Airway epithelial cell (primary cell): Measurements from ENCODE around the gene TXNDC11. TPM values are rescaled to one million over a fixed set of nuclear protein-coding genes. Genes with fewer than 3 reads are reported as not detected.

ENCODE experiments used
- total RNA-seq: library from RNA; depleted of rRNA; stranded (reverse); fragments of >200 nt; gene quantifications from 2 replicates; pipeline ENCODE4 v1.2.3, GENCODE V29; 2015

The TXNDC11 gene, protein sequence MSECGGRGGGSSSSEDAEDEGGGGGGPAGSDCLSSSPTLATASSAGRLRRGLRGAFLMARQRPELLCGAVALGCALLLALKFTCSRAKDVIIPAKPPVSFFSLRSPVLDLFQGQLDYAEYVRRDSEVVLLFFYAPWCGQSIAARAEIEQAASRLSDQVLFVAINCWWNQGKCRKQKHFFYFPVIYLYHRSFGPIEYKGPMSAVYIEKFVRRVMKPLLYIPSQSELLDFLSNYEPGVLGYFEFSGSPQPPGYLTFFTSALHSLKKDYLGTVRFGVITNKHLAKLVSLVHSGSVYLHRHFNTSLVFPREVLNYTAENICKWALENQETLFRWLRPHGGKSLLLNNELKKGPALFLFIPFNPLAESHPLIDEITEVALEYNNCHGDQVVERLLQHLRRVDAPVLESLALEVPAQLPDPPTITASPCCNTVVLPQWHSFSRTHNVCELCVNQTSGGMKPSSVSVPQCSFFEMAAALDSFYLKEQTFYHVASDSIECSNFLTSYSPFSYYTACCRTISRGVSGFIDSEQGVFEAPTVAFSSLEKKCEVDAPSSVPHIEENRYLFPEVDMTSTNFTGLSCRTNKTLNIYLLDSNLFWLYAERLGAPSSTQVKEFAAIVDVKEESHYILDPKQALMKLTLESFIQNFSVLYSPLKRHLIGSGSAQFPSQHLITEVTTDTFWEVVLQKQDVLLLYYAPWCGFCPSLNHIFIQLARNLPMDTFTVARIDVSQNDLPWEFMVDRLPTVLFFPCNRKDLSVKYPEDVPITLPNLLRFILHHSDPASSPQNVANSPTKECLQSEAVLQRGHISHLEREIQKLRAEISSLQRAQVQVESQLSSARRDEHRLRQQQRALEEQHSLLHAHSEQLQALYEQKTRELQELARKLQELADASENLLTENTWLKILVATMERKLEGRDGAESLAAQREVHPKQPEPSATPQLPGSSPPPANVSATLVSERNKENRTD
- total RNA-seq = 30.3 and 31.5 TPM in 2 replicates

DNA sequence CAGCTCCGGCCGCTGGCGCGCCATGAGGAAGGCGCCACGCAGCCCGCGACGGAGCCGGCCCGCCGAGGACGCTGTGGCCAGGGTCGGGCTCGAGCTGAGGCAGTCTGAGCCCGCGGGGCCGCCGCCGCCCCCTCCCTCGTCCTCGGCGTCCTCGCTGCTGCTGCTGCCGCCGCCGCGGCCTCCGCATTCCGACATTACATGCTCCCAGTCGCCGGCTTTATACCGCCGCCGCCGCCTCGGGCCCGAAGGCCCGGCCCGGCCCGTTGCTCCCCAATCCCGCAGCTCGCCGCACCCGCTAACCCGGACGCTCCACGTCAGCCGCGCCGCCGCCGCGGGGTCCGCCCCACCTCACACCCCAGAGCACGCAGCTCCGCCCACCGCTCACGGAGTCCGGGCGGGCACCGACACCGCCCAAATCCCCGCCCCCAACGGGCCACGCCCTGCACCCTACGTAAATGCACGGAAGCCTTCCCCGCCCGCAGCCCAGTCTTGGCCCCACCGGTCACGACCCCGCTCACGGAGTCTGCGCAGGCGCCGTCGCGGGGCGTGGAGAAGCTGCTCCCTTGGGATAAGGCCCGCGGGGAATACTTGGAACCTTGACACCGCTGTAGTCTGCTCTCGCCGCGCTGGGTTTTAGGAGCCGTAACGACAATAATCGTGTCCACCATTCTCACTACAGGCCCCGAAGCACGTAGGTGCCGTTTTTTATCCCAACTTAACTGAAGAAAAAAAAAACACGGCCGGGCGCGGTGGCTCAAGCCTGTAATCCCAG lies at the start of gene TXNDC11:
Gene TXNDC11 (minus strand): TSS at position 322 of the 772 bp plus-strand sequence. CDS start 127 bp downstream, at position 195.

DNA sequence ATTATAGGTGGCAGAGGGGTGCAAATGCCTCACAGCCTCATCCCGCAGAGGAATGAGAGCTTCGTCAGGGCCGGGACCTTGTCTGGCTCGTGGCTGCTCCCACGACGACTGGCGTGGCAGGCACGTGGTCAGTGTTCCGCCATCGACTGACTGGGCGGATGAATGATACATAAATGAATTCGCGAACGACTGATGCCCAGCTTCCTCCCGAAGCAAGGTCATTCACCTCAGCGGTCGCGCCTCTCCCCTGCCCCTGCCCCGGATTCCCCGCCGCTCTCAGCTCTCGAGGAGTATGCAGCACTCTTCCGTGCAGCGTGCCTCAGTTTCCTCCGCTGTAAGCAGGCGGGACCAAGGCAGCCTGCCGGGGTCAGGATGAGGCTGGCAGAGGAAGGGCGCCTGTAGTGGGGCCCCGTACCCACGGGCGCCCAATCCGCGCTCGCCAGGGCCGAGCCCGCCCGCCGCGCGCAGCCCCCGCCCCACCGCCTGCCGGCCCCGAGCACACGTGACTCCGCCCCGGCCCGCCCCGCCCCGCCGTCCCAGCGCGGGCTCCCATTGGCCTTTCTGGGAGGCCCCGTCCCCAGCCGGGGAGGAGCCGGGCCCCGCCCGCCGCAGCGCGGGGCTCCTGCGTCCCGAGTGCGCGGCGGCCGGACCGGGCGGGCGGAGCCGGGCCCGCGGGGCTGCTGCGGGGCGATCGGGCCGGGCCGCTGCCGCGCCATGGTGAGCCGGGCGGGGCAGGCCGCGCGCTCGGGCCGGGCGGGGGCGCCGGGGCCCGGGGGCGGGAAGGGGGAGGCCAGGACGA lies 74.6 kb downstream of the TXNDC11 start, which contains the start of gene SNN:
Gene SNN (plus strand): TSS at position 632 of the 799 bp plus-strand sequence. CDS start 7,605 bp downstream, outside the sequence.

Other genes starting within 250 kb of the TXNDC11 start
- 62.7 and 103 TPM in 2 replicates for gene LITAF, start 155.9 kb downstream of the TXNDC11 start, total RNA-seq
- 17.9 and 19.5 TPM in 2 replicates for gene SNN, start 74.4 kb downstream of the TXNDC11 start, total RNA-seq
- gene ZC3H7A, start 54.4 kb upstream of the TXNDC11 start, total RNA-seq = 24.1 and 28.4 TPM in 2 replicates
- gene RSL1D1, start 108.7 kb upstream of the TXNDC11 start, total RNA-seq = 182 and 197 TPM in 2 replicates
- gene GSPT1, start 173.1 kb upstream of the TXNDC11 start, total RNA-seq = 86.2 and 108 TPM in 2 replicates
- 0.93 and 2.3 TPM in 2 replicates for gene NPIPB2, start 199.2 kb upstream of the TXNDC11 start, total RNA-seq
- gene TNFRSF17, start 222.4 kb upstream of the TXNDC11 start, total RNA-seq = not detected in 2 replicates
- 4.1 and 4.7 TPM in 2 replicates for gene SNX29, start 233.9 kb upstream of the TXNDC11 start, total RNA-seq